KOPT-K1 (cell line): Measurements from ENCODE around the gene ZNF740.

Source experiments
- H3K27ac ChIP-seq: fragments of 200-600 bp; sonication (generic); 2 replicates; pipeline ENCODE4 v1.5.1; 2016; ENCODE audit warnings: antibody characterized with exemption, mild to moderate bottlenecking, low read depth, low read length; ENCODE audit not compliant: poor library complexity, severe bottlenecking
- H3K36me3 ChIP-seq: fragments of 200-600 bp; sonication (generic); 2 replicates; pipeline ENCODE4 v1.5.1; 2017; ENCODE audit warnings: antibody characterized with exemption, mild to moderate bottlenecking, low read length, moderate library complexity; ENCODE audit not compliant: insufficient read depth
- H3K9me3 ChIP-seq: fragments of 200-600 bp; sonication (generic); 2 replicates; pipeline ENCODE4 v1.5.1; 2017; ENCODE audit warnings: antibody characterized with exemption, low read length, mild to moderate bottlenecking; ENCODE audit not compliant: insufficient read depth, poor library complexity, severe bottlenecking

Gene ZNF740

DNA sequence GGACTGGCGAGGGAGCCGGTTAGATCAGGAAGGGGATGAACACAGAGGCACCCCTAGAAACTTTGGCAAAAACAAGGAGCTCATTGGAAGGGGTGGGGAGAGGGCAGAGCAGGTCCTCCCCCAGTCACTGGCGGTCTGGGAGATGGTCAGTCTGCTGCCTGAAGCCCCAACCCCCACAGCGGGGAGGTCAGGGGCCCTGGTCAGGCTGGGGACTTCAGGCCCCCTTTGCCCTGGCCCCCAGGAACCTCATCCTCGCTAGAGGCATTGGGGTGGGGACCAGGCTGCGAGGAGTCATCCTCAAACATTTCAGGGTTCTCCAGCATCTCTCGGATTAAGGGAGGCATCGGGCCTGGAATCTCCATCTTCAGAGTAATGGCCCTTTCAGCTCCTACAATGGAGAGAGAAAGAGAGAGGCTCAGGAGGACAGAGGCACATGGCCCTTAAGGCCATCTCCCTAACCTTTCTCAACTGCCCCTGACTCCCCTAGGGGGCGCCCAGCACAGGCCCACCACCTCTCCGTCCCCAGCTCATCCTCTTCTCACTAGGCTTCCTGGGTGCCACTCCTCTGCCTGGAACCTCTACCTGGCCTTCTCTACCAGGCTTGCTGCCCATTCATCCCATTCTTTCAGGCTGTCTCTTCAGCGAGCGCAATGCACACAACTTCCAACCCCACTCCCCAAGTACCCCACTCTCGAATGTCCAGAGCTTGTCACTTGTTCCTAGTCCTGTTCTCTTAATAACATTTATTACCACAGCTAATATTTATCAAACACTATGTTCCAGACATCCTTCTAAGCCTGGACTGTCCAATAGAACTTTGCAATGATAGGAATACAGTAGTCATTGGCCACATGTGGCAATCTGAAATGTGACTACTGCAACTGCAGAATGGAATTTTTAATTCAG is 31.2 kb downstream of the ZNF740 start:
- Histone ChIP-seq H3K9me3 (no peaks in the 10 kb centered on the region), H3K36me3 (no peaks in the 10 kb centered on the region), H3K27ac (no peak overlapping the region)

DNA sequence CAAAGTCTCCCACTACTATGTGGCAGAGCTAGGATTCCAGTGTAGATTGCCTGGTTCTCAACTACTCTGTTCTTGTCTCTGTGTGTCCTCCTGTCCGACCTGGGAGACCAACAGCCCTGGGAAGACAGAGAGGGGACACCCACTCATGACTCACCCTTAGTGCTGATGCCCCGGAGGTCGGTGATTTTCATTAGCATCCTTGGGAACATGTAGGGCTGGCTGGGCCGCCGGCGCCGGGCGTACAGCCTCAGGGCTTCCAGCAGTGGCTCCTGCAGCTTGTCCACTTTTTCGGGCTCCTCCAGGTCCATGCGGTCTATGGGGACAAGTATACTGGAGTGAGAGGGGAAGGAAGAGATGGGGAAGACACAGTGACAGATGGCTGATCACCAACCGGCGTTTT is 32.4 kb downstream of the ZNF740 start:
- H3K9me3 ChIP-seq = no peaks in the 10 kb centered on the region
- H3K27ac ChIP-seq = no peak overlapping the region
- no peaks in the 10 kb centered on the region for H3K36me3 ChIP-seq

DNA sequence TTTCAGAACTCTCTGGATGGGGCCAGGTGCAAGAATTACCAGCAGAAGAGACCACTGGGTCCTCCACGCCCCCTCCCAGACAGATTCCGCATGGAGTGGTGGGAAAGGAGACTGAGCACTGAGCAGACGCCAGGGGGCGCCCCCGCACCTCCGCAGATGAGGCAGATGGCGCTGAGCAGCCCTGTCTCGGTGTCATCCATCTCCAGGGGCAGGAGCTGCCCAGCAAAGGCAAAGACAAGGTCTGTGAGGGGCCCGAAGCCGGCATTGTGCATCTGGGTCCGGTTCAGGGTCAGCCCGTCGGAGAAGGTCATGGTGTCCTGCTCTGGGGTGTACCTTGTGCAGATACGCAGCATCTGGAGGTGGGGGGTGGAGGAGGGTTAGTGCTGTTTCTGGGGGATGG is 32.8 kb downstream of the ZNF740 start:
- no peak overlapping the region for H3K27ac ChIP-seq
- H3K36me3 ChIP-seq = no peaks in the 10 kb centered on the region
- no peaks in the 10 kb centered on the region for H3K9me3 ChIP-seq

DNA sequence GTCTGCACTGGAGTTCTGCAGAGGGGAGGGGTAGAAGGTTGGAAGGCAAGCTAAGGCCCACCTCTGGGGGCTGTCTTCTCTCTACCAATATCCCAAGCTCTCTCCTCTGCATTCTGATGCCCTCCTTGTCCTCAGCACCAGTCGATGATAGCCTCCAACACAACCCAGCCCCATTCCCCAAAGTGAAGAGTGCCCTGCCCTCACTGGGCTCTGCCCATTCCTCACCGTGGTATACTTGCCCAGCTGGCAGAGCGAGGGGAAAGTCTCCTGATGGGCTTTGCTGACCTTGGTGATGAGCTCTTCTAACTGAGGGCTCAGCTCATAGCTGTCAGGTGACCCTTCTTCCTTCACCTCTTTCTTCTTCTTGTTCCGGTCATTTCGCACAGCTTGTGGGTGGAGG is 33.7 kb downstream of the ZNF740 start:
- H3K9me3 ChIP-seq = no peaks in the 10 kb centered on the region
- no peaks in the 10 kb centered on the region for H3K36me3 ChIP-seq
- no peak overlapping the region for H3K27ac ChIP-seq

DNA sequence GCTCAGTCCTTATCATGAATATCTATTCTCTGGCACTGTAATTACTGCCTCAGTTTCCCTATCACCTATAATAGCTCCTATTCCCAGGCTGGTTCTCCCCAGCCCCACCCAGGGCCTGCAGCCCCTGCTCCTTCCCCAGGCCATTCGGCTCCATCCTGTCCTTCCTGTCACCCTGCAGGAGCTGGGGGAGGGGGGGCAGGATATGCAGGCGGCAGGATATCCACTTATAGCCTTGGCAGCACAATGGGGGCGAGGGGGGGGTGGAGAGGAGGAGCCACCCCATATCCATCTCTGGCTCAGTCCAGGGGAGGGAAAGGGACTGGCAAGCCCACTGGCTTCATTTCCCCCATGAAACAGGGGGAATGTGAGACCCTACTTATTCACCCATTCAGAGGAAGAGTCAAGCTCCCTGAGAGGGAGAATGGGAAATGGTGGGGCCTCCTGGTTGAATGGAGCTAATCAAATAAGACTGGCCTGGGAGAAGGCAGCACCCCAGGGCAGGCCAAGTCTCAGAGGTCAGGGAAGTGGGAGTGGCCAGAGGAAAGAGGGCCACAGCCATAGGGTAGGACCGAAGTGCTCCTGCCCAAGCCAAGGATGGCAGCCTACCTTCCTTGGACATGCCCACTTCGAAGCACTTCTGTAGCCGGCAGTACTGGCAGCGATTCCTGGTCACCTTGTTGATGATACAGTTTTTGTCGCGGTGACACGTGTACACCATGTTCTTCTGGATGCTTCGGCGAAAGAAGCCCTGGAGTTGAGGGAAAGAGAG is 34.3 kb downstream of the ZNF740 start:
- Histone ChIP-seq H3K27ac (no peak overlapping the region), H3K36me3 (no peaks in the 10 kb centered on the region)

DNA sequence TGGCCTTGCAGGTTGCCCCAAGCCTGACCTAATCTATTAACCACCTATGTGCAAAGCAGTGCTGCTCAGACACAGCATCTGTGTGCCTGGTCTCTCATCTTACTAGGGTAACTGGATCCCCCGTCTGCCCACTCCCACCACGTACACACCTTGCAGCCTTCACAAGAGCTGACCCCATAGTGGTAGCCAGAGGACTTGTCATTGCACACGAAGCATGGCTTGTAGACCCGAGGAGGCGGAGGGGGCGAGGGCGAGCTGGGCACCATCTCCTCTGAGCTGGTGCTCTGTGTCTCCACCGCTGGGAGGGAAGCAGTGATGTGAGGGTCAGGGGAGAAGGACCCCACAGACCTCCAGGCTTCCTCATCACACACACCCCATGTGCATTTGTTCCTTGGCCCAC is 35.0 kb downstream of the ZNF740 start:
- H3K9me3 ChIP-seq = no peaks in the 10 kb centered on the region
- no peak overlapping the region for H3K27ac ChIP-seq
- H3K36me3 ChIP-seq = no peaks in the 10 kb centered on the region

More for the DNA sequence above, 34.3 kb downstream of the ZNF740 start:
- no peaks in the 10 kb centered on the region for H3K9me3 ChIP-seq

DNA sequence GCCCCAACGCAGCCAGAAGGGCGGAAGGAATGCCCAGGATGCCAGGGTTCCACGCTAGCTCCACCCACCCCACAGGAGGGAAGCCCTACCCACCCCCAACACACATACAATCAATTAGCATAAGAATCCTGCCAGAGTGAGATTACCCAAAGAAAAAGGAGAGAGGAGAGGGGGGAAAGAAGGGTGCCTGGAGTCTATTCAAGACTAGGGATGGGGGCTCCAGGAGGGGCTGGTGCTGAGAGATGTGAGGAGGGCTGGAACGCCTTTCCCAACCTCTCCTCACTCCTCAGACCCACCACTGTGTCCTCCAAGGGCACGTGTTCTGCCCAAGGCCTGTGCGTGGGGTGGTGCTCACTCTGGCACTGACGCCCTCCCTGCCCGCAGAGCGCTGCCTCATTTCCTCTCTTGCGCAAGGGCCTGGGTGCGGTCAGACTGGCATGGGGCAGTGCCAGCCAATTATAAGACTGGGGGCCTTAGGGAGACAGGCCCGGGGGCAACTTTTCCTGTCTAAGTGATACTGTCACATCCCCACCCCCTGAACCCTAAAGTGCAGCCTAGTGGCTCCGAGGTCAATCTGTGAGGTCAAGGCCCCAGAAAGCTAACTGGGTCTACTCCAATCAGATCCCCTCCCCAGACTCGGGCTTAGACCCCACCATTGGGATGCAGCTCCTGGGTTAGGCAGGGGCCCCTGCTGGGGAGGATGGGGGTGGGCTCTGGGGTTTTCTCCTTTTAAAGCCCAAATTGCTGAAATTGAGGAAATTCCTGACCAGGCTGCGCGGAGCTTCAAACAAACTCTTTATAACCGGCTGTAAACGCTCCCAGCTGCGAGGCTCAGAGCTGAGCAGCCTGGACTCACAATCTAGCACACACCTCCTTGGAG is 36.8 kb downstream of the ZNF740 start:
- H3K36me3 ChIP-seq = no peaks in the 10 kb centered on the region
- H3K9me3 ChIP-seq = no peaks in the 10 kb centered on the region
- H3K27ac ChIP-seq = no peak overlapping the region

DNA sequence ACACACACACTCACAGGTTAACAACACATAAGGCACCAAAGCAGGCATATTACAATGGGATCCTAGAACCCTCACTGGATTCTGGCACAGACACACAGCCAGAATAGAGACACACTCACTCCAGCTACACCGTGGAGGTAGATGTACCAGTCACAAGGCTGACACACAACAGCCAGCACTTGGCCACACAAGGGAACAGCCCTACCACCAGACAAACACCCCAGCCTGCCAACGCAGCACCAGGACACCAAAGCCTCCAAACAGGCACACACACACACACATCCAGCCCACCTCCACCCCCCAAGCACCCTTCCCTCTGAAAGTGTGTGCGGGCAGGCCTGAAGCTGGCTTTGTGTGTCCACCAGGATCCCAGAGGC is 37.4 kb downstream of the ZNF740 start:
- no peak overlapping the region for H3K27ac ChIP-seq
- H3K36me3 ChIP-seq = no peaks in the 10 kb centered on the region
- H3K9me3 ChIP-seq = no peaks in the 10 kb centered on the region

DNA sequence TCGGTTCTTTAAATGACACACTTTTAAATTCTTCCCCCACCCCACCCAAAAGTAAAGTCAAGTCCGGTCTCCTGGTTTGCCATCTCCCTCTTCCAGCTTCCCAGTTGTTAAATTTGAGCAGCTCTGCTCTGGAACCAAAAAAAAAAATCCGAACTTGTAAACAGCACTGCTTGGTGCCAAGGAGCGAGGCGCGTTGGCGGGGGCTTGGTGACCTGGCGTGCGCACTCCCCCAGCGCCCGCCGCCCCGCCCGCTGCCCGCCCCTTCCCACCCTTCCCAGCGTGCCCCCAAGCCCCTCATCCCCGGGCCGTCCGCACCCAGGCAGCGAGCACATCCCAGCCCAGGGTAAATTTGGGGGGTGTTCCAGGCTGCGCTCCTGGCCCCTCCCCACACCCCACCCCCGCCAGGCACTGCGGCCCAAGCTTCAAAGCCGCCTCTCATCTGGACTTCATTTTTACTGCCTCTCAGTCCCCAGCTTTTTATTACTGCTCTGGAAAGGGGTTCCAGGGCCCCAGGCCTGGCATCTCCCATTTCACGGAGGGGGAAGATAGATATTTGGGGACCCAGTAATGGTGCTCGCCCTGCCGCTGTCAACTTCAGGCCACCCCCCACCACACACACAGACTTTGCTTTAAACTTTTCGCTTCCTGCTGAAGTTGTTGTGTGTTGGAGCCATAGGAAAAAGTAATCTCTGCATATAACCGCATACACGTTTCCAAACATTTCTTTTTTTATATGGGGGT is 38.2 kb downstream of the ZNF740 start:
- no peaks in the 10 kb centered on the region for H3K36me3 ChIP-seq
- H3K9me3 ChIP-seq = no peaks in the 10 kb centered on the region
- no peak overlapping the region for H3K27ac ChIP-seq

DNA sequence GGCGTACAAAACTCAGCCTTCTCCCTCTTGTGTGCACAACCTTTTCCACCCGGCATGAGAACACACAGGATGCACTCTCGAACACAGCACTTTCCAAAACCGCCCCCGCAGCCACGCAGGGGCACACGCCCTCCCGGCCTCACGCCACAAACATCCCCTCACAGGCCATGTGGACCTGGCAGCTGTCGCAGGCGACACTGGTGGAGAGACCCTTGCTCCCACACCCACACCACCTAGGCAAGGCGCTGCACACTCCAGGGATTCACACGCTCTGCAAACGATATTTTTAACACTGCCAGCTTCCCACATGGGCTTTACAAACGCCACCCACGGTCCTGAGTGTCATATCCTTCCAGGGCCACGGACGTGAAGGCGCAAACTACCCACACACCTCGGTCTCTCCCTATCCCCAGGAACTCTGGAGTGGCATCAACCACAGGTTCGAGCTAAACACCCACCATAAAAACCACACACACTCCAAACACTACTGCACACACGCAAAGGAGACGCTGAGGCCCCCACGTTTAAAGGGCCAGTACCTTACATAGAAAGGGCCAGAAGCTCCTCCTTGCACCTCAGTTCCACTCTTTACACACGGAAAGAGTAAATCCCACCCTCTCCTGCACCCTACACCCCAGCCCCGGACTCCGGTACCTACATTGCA is 38.9 kb downstream of the ZNF740 start:
- Histone ChIP-seq H3K9me3 (no peaks in the 10 kb centered on the region), H3K27ac (no peak overlapping the region), H3K36me3 (no peaks in the 10 kb centered on the region)

DNA sequence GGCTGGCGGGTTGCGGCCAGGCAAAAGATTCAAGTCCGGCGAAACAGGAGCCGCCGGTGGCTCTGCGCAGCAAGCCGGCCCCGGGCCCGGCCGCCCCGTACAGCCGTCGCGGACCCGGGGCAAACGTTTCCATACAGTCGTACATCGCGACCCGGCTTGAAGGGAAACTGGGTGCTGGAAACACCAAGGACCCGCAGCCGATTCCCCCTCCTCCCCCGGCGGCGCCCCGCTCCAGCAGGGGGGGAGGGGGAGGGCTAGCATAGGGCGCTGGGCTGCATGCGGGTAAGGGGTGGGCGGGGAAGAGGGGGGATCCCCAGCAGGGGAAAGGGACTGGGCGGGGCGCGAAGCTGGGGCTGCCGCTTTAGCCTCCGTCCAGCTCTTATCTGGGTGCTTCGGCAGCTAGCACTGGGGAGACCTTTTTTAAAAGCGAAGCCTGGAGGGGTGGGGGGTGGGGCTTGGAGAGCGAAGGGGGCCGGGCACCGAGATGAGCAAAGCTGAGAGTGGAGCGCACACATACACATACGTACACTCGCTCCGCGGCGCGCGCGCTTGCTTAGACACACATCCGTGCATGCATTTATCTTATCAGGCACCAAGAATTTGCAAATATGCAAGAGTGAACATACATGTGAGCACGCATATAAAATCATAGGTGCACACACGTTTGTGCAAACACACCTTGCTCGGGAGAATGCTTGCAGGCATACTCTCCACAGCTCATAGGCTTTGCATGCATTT is 39.6 kb downstream of the ZNF740 start:
- Histone ChIP-seq H3K27ac (peak overlapping the region; percentile 56), H3K9me3 (no peaks in the 10 kb centered on the region), H3K36me3 (no peaks in the 10 kb centered on the region)

DNA sequence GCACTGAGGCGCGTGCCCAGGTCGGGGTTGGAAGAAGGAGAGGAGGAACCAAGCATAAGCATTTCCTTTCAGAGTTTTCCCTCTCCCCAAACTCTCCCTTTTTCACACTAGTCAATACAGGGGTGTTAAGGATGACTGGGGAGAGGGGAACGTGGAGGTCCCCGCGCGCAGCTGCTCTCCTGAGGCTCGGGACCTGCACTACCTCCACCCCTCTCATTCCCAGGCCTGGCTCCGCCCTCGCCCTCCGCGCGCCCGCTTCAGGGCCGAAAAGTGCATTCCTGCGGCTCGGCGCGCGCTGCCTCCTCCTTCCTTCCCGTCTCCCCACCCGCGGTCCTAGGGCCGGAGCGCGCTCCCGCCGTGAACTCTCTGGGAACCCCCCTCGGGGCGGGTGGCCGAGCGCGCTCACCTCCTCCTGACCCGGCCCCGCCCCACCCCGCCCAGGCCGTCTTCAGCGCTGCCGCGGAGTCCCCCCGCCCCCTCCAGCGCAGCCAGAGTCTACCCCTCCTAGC is 40.2 kb downstream of the ZNF740 start:
- Histone ChIP-seq H3K36me3 (no peaks in the 10 kb centered on the region), H3K27ac (peak overlapping the region; percentile 56), H3K9me3 (no peaks in the 10 kb centered on the region)
